DND-41 (cell line): ENCODE data around the gene DFFB.

Experiments
- ATAC-seq: fragments of 200-7000 bp; cut with Tn5 transposase; 3 replicates; pipeline ENCODE4 v1.9.1; 2021; ENCODE audit warnings: low read depth; ENCODE audit not compliant: insufficient read depth
- DNase-seq: peaks from one replicate; pipeline ENCODE4 v3.0.0-alpha.2; 2020
- H2AFZ ChIP-seq: 2 replicates; pipeline ENCODE4 v1.6.0; 2012; ENCODE audit warnings: low read depth, low read length
- H3K27ac ChIP-seq: 2 replicates; pipeline ENCODE4 v1.5.1; 2012; ENCODE audit warnings: low read length, inconsistent platforms
- H3K27me3 ChIP-seq: fragments of 200-600 bp; sonication (generic); 2 replicates; pipeline ENCODE4 v1.6.0; 2012; ENCODE audit warnings: low read length, mild to moderate bottlenecking, inconsistent platforms; ENCODE audit not compliant: insufficient read depth, poor library complexity
- H3K36me3 ChIP-seq: 2 replicates; pipeline ENCODE4 v1.5.1; 2012; ENCODE audit warnings: low read length, inconsistent platforms; ENCODE audit not compliant: insufficient read depth
- H3K4me1 ChIP-seq: 2 replicates; pipeline ENCODE4 v1.5.1; 2012; ENCODE audit warnings: mild to moderate bottlenecking, low read length; ENCODE audit not compliant: insufficient read depth
- H3K4me2 ChIP-seq: 2 replicates; pipeline ENCODE4 v1.6.0; 2012; ENCODE audit warnings: mild to moderate bottlenecking, moderate library complexity, low read length, inconsistent platforms; ENCODE audit not compliant: insufficient read depth
- H3K4me3 ChIP-seq, 2 experiments: fragments of 200-600 bp in 1 of 2; shearing (Covaris generic) in 1 of 2; 2 replicates each; pipeline ENCODE4 v1.5.1; 2012 to 2016; ENCODE audit warnings: inconsistent platforms in 2 of 2, low read length in 2 of 2, mild to moderate bottlenecking in 2 of 2, low read depth in 1 of 2, moderate library complexity in 1 of 2
- H3K79me2 ChIP-seq: 2 replicates; pipeline ENCODE4 v1.6.0; 2012; ENCODE audit warnings: low read length, inconsistent platforms; ENCODE audit not compliant: insufficient read depth
- H3K9ac ChIP-seq: 2 replicates; pipeline ENCODE4 v1.6.0; 2012; ENCODE audit warnings: low read depth, mild to moderate bottlenecking, inconsistent platforms, low read length, moderate library complexity
- H3K9me3 ChIP-seq: 2 replicates; pipeline ENCODE4 v1.5.1; 2012; ENCODE audit warnings: low read length, moderate library complexity, mild to moderate bottlenecking, inconsistent platforms; ENCODE audit not compliant: insufficient read depth, severe bottlenecking
- H4K20me1 ChIP-seq: 2 replicates; pipeline ENCODE4 v1.6.0; 2012; ENCODE audit warnings: low read length; ENCODE audit not compliant: insufficient read depth
- EZH2 ChIP-seq: IDR thresholded peaks from 3 replicates; pipeline ENCODE4 v1.6.1; 2012; ENCODE audit warnings: borderline replicate concordance, low read depth, mild to moderate bottlenecking, moderate library complexity, low read length, inconsistent platforms; ENCODE audit not compliant: severe bottlenecking
- TF ChIP-seq, protein P1 (sequence below): IDR thresholded peaks from 2 replicates; pipeline ENCODE4 v1.5.1; 2012; ENCODE audit warnings: borderline replicate concordance, low read length, moderate library complexity, mild to moderate bottlenecking; ENCODE audit not compliant: poor library complexity, severe bottlenecking; ENCODE audit errors: extremely low read depth

Gene DFFB

DNA sequence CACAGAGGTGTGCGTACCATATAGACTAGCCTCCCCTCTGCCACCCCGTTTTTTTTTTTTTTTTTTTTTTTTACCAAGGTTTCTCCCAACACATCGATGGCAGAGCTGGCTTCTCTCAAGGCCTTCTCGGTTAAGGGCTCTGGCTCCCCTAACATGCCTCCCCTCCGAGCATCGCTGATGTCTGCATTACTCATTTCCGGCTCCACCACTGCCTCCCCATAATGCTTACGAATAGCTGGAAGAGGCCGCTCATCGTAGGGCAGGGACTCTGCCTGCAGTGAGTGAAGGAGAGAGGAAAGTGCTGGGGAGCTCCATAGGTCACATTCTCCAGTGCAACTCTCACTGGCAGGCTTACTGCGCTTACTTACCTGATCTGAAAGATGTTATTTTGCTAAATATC is 20.9 kb upstream of the DFFB start:
- Histone ChIP-seq H2AFZ (no peak overlapping the region), H3K36me3 (peaks cover 72% of the 10 kb centered on the region), H3K27ac (no peak overlapping the region)

DNA sequence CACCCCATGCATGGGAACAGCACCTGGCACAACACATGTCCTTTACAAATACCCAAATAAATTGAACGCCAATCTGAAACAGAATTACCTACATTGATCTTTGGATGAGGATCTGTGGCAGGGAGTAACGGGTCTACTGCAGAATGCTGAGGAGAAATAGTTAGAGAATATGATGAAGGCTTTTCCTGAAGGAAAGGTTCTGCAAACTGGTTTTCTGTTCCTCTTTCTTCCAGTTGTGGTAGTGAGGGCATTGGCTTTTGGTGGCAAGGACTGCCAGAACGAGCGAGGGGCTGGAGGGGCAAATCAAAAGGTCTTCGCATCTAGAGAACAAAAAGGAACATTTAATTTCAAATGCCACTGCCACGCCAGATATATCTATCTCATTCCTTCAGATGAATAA is 20.1 kb upstream of the DFFB start:
- H3K9me3 ChIP-seq = no peaks in the 10 kb centered on the region
- TF ChIP-seq, protein P1, sequence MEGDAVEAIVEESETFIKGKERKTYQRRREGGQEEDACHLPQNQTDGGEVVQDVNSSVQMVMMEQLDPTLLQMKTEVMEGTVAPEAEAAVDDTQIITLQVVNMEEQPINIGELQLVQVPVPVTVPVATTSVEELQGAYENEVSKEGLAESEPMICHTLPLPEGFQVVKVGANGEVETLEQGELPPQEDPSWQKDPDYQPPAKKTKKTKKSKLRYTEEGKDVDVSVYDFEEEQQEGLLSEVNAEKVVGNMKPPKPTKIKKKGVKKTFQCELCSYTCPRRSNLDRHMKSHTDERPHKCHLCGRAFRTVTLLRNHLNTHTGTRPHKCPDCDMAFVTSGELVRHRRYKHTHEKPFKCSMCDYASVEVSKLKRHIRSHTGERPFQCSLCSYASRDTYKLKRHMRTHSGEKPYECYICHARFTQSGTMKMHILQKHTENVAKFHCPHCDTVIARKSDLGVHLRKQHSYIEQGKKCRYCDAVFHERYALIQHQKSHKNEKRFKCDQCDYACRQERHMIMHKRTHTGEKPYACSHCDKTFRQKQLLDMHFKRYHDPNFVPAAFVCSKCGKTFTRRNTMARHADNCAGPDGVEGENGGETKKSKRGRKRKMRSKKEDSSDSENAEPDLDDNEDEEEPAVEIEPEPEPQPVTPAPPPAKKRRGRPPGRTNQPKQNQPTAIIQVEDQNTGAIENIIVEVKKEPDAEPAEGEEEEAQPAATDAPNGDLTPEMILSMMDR = no peak
- no peak for TF ChIP-seq EZH2
- no peak overlapping the region for H3K4me3 ChIP-seq
- H3K4me2 ChIP-seq = no peak overlapping the region
- H3K36me3 ChIP-seq = peaks cover 70% of the 10 kb centered on the region
- DNase-seq = no peak
- H3K79me2 ChIP-seq = no peaks in the 10 kb centered on the region
- no peak overlapping the region for H3K9ac ChIP-seq
- H2AFZ ChIP-seq = no peak overlapping the region
- H3K4me1 ChIP-seq = no peaks in the 10 kb centered on the region
- no peak overlapping the region for H3K27ac ChIP-seq
- no peaks in the 10 kb centered on the region for H4K20me1 ChIP-seq
- H3K27me3 ChIP-seq = no peaks in the 10 kb centered on the region
- no peak for ATAC-seq

More for the DNA sequence above, 20.9 kb upstream of the DFFB start:
- Histone ChIP-seq H3K9ac (no peak overlapping the region), H3K27me3 (no peaks in the 10 kb centered on the region), H3K4me1 (no peaks in the 10 kb centered on the region), H3K4me2 (no peak overlapping the region), H3K4me3 (no peak overlapping the region), H3K9me3 (no peaks in the 10 kb centered on the region), H4K20me1 (no peaks in the 10 kb centered on the region), H3K79me2 (no peaks in the 10 kb centered on the region)
- DNase-seq (no peak), ATAC-seq (no peak)
- TF ChIP-seq EZH2 = no peak
- TF ChIP-seq, protein P1 = no peak

DNA sequence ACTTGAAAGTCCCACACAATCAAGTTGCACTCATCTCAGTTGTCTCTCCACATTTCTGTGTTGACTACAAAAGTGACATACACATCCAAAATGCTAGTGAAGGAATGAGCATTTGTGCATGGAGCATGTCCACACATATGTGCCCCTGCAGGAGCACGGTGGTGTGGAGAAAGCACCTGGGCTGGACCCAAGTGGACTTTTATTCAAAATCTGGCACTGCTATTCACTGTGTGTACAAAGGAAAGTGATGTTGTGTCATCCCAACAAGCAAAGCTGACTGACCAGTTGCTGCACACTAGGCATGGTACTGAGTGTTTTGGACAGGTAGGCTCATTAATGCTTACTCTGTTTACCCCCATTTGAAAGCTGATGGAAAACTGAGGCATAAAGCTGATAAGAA is 19.6 kb upstream of the DFFB start:
- DNase-seq (no peak), ATAC-seq (no peak)
- Histone ChIP-seq H3K4me3 (no peak overlapping the region), H3K36me3 (peaks cover 68% of the 10 kb centered on the region), H3K27ac (no peak overlapping the region), H3K9me3 (no peaks in the 10 kb centered on the region), H3K79me2 (no peaks in the 10 kb centered on the region), H3K9ac (no peak overlapping the region), H2AFZ (no peak overlapping the region), H4K20me1 (no peaks in the 10 kb centered on the region), H3K27me3 (no peaks in the 10 kb centered on the region), H3K4me2 (no peak overlapping the region), H3K4me1 (no peaks in the 10 kb centered on the region)
- TF ChIP-seq, protein P1 = no peak
- TF ChIP-seq EZH2 = no peak

DNA sequence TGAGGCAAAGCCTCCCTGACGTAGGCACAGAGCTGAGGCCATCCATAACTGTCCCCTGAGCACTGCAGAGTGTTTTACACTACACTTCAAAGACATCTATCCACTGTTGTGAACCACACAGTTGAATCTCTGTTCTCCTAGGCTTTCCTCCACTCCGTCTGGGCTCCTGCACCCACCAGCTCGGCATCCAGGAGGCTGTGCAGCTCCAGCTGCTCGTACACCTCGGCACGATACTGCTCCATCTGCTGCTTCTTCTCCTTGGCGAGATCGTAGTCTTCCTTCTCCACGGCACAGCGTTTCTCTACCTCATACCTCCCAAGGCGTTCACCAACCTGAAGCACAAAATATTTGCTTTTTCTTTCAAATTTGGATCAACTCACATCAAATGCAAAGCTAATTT is 18.5 kb upstream of the DFFB start:
- H3K27me3 ChIP-seq = no peaks in the 10 kb centered on the region
- no peak for TF ChIP-seq EZH2
- TF ChIP-seq, protein P1 = no peak
- ATAC-seq (no peak), DNase-seq (no peak)
- no peak overlapping the region for H3K4me3 ChIP-seq
- H3K9me3 ChIP-seq = no peaks in the 10 kb centered on the region
- no peak overlapping the region for H2AFZ ChIP-seq
- no peaks in the 10 kb centered on the region for H4K20me1 ChIP-seq
- H3K4me1 ChIP-seq = no peaks in the 10 kb centered on the region
- H3K36me3 ChIP-seq = peaks cover 66% of the 10 kb centered on the region
- H3K9ac ChIP-seq = no peak overlapping the region
- no peak overlapping the region for H3K27ac ChIP-seq
- H3K4me2 ChIP-seq = no peak overlapping the region
- H3K79me2 ChIP-seq = no peaks in the 10 kb centered on the region
